Endothelial cell of umbilical vein (primary cell): ENCODE results near the gene FOXRED1.

Source experiments
- EZH2 ChIP-seq: IDR thresholded peaks from 2 replicates; pipeline ENCODE4 v1.6.1; 2012; ENCODE audit warnings: borderline replicate concordance, low read depth, mild to moderate bottlenecking, moderate library complexity, low read length, inconsistent platforms; ENCODE audit not compliant: severe bottlenecking
- FOS ChIP-seq: IDR thresholded peaks from 2 replicates; pipeline ENCODE4 v1.6.1; 2011; ENCODE audit warnings: mild to moderate bottlenecking, low read length, moderate library complexity, borderline replicate concordance; ENCODE audit not compliant: insufficient read depth
- GATA2 ChIP-seq: IDR thresholded peaks from 2 replicates; pipeline ENCODE4 v1.7.0; 2011; ENCODE audit warnings: low read depth, mild to moderate bottlenecking, moderate library complexity, mixed read lengths, low read length; ENCODE audit not compliant: insufficient read length, insufficient read depth
- JUN ChIP-seq: IDR thresholded peaks from 2 replicates; pipeline ENCODE4 v1.6.1; 2011; ENCODE audit warnings: borderline replicate concordance, low read depth; ENCODE audit not compliant: insufficient read length, insufficient read depth
- MYC ChIP-seq: IDR thresholded peaks from one replicate; pipeline ENCODE4 v1.6.1; 2011; ENCODE audit warnings: mild to moderate bottlenecking, low read depth, low read length
- POLR2A ChIP-seq: IDR thresholded peaks from 2 replicates; pipeline ENCODE4 v1.6.1; 2012; ENCODE audit warnings: low read depth, mild to moderate bottlenecking, control low read depth, low read length
- POLR2AphosphoS5 ChIP-seq: IDR thresholded peaks from 2 replicates; pipeline ENCODE4 v1.6.1; 2012; ENCODE audit warnings: low read depth, mild to moderate bottlenecking, control low read depth, low read length, moderate library complexity; ENCODE audit not compliant: insufficient read depth
- TF ChIP-seq, protein P1 (sequence below), 2 donors: IDR thresholded peaks; 1 replicate in 1 of 2; 2 replicates in 1 of 2; pipeline ENCODE4 v1.5.1; 2011; ENCODE audit warnings: low read length in 2 of 2, mild to moderate bottlenecking in 2 of 2, moderate library complexity in 2 of 2, control low read depth in 1 of 2, inconsistent platforms in 1 of 2, low read depth in 1 of 2; ENCODE audit not compliant: insufficient read depth in 1 of 2; ENCODE audit errors: extremely low read depth in 1 of 2
- TF ChIP-seq, protein P2 (sequence below): IDR thresholded peaks from 2 replicates; pipeline ENCODE4 v1.6.1; 2011; ENCODE audit not compliant: insufficient read depth, insufficient read length

DNA sequence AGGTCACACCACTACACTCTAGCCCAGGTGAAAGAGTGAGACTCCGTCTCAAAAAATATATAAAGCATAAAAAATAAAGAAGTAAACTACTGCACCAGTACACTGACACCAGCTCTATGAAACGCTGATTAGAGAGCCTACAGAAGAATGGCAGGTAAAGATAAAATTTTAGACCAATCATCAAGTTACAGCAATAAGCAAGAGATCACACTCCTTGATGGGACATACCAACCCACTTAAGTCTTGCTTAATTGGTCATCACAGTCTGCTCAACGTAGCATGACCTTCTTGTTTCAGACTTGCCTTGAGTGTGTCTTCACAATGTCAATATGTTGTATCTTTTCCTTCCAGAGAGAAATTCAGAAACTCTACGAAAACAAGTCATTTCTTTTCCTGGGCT lies 12.7 kb upstream of the FOXRED1 start:
- TF ChIP-seq, protein P1, sequence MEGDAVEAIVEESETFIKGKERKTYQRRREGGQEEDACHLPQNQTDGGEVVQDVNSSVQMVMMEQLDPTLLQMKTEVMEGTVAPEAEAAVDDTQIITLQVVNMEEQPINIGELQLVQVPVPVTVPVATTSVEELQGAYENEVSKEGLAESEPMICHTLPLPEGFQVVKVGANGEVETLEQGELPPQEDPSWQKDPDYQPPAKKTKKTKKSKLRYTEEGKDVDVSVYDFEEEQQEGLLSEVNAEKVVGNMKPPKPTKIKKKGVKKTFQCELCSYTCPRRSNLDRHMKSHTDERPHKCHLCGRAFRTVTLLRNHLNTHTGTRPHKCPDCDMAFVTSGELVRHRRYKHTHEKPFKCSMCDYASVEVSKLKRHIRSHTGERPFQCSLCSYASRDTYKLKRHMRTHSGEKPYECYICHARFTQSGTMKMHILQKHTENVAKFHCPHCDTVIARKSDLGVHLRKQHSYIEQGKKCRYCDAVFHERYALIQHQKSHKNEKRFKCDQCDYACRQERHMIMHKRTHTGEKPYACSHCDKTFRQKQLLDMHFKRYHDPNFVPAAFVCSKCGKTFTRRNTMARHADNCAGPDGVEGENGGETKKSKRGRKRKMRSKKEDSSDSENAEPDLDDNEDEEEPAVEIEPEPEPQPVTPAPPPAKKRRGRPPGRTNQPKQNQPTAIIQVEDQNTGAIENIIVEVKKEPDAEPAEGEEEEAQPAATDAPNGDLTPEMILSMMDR (IDR thresholded peaks at IDR 0.05; ENCODE audit: extremely low read depth in 1 of 2, insufficient read depth in 1 of 2, low read depth in 1 of 2, low read length in 2 of 2) = no peak
- TF ChIP-seq POLR2AphosphoS5 = no peak
- no peak for TF ChIP-seq POLR2A
- no peak for TF ChIP-seq EZH2
- no peak for TF ChIP-seq FOS
- no peak for TF ChIP-seq GATA2
- TF ChIP-seq, protein P2, sequence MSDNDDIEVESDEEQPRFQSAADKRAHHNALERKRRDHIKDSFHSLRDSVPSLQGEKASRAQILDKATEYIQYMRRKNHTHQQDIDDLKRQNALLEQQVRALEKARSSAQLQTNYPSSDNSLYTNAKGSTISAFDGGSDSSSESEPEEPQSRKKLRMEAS = no peak
- TF ChIP-seq JUN = no peak
- no peak for TF ChIP-seq MYC
